NCI-H446 treated with DMSO at 0.1 percent for 48 hours (cell line): ENCODE data around the gene FAIM2.
"Not testable (repeated sequence)": the region's sequence is repeated elsewhere in the genome, so short reads cannot be mapped to it uniquely, and the experiment has no call there.

ENCODE experiments used
- DNase-seq: peaks from one replicate; lab custom pipeline; 2025; lab: John Stamatoyannopoulos, UW

FAIM2 gene

DNA sequence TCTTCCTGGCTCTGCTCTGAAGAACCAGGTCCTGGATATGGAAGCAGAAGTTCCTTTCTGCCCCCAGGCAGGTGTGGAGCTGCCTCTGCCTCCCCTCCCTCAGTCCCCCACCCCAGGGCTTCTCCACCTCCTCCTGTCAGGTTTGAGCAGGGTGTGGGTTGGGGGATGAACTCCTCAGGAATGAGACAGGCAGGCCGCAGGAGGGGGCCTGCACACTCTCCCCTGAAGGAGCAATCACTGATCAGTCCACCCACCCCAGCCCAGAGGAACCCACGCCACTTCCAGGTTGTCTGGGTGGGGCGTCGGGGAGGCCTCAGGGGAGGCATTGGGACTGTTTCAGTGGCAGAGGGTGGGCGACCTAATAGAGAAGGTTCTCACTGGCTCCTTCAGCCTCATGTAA lies 26.6 kb downstream of the FAIM2 start:
- DNase-seq = no peak

- no peak for DNase-seq
Measured at GRCh38 chr12:49876070-49876469, 27.6 kb downstream of the FAIM2 start.

- no peak for DNase-seq
Measured at GRCh38 chr12:49875115-49875720, 28.5 kb downstream of the FAIM2 start.

GRCh38 chr12:49874142-49874897 lies 29.4 kb downstream of the FAIM2 start:
- no peak for DNase-seq

DNA sequence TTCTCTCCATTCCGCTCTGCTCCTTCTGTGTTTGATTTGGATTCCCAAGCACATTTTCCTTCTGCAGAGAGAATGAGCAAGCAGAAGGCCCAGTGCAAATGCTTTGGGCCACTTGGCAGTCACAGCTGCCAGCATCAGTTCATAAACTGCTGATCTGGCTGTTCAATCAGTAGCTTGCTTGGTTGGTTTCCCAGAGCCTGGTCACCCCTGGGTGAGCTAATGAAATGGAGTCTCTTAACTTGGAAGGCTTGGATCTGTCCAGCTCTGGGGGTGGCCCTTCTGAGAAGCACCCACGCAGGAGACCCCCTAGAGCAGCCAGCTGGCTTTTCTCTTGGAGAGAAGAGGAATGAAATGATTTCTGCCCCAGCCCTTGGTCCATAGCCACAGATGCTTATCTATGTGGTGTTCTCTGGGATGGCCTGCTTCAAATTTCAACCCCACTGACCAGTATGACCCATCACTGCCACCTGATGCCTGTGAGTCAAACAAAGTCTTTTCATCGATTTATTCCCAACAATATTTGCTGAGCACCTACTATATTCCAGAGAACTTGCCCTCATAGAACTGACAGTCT lies 30.3 kb downstream of the FAIM2 start:
- DNase-seq = peak; percentile 71

DNA sequence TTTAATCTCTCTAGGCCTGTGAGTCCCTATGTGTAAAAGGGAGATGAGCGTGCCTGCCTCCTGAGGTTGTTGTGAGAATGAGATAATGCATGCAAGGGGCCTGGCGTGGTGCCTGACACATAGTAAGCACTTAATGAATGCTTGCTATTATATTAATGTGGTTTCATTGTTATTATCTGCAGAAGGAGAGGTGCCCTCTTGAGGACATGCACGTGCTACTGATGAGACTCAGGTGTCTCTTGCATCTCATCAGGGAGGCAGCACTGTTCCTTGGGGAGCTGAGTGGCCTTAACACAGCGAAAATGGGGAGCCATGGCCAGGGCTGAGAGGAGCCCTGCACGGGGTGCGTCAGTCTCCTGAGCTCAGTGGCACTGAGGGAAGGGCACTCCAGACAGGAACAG lies 30.9 kb downstream of the FAIM2 start:
- DNase-seq = peak; percentile 28

GRCh38 chr12:49872381-49872780 lies 31.3 kb downstream of the FAIM2 start:
- no peak for DNase-seq

GRCh38 chr12:49871811-49872251 lies 31.9 kb downstream of the FAIM2 start:
- not testable (repeated sequence) for DNase-seq

DNA sequence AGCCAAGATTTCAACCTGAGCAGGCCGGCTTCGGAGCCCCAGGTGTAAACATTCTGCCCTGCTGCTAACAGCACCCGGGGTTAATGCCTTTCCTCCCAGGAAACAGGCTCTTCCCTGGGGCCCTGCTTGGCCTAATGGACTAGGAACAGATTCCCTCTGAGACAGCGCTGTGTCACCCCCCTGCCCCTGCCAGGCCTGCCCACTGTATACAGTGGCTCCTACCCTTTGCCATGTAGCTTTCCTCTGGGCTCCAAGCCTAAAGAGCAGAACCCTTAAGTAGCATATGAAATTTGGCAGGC lies 32.5 kb downstream of the FAIM2 start:
- DNase-seq = no peak

GRCh38 chr12:49870501-49871262 lies 33.0 kb downstream of the FAIM2 start:
- no peak for DNase-seq

- DNase-seq = no peak
Measured at GRCh38 chr12:49869816-49870500, 33.7 kb downstream of the FAIM2 start.

GRCh38 chr12:49868952-49869815 lies 34.5 kb downstream of the FAIM2 start:
- peak; percentile 99 for DNase-seq

DNA sequence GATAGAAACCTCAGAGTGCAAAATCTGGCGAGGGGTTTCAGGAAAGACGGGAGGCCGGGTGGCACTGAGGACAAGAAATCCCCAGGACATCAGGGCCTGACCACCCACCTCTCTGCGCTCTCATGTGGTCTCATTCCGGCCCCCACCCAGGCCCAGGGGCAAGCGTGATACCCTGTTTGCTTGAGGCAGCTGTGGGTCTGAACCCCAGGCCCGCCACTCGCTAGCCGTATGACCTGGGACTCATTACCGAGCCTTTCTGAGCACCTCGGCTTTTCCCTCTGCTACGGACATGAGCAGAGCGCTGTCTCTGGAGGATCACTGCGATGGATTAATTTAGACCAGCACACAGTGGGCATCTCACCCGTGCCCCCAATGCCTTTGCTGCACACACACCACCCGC lies 35.3 kb downstream of the FAIM2 start:
- no peak for DNase-seq

DNA sequence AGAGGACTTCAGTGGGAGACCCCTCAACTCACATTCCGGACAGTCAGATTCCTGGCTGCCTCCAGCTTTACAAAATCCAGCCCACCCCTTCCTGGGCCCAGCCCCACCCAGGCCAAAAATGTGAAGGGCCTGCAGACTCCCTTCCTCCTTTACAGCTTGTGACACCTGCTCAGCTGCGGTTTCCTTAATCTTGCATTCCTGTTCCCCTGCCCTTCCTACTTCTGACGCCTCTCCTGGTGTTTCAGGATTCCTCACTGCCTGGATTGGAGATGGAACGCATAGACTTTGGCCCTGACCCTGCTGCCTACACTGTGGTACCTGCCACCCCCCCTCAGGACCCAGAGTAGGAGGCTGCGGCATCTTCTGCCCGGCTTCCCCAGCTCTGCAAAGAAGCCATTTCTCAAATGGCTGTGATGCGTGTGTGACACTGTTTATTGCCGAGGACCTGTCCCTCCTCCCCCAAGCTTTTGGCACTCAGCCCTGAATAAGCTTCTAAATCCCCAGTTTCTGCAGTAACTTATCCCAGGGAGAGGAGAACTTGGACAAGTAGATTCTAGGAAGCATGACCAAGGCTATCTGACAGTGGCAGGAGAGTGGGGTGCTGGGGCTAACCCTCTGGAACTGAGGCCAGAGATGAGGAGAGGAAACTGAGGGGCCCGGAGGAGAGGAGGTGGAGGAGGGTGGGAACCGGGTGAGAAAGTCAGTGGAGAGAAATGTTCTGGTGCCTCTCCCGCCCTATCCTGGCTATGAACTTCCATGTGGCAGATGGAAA lies 35.9 kb downstream of the FAIM2 start:
- DNase-seq = peak; percentile 26

GRCh38 chr12:49866859-49867569 lies 36.7 kb downstream of the FAIM2 start:
- peak; percentile 1 for DNase-seq

- no peak for DNase-seq
Measured at GRCh38 chr12:49865782-49866135, 37.9 kb downstream of the FAIM2 start.

DNA sequence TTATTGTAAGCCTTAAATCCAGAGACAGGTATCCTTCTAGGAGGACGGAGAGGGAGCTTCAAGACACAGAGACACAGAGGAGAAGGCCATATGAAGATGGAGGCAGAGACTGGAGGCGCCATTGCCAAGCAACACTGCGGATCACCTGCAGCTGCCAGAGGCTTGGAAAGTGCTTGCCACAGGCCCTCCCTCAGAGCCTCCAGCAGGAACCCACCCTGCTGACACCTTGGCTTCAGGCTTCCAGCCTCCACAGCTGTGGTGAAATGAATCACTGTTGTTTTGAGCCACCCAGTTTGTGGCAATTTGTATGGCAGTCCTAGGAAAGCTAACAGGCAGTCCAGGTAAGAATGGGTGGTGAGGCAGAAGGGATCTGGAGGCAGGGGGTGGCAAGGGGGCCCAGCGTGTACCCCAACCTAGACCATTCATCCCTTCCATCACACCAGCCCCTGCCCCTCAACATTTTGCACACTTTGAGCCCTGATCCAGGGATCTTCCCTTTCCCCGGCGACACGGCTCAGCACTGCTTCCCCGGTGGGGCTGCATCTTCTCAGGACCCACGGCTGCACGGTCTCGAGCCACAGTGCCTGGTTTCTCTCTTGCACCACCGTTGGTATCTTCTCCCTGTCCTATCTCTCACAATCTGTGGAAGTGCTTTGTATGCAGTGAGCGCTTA lies 38.5 kb downstream of the FAIM2 start:
- no peak for DNase-seq

DNA sequence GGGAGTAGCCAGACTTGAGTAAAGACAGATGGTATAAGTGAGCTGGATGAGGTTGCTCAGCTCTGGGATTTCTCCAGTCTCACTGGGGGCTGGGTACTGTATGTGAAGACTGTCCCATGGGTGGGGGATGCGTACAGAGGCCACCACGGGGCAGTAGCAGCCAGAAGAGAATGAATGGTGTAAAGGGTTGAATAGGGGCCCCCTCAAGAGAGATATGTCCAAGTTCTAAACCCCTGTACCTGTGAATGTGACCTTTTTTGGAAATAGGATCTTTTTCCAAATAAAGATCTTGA lies 39.0 kb downstream of the FAIM2 start:
- no peak for DNase-seq

GRCh38 chr12:49863946-49864797 lies 39.5 kb downstream of the FAIM2 start:
- peak; percentile 79 for DNase-seq
